CD1c-positive myeloid dendritic cell (primary cell): ENCODE measurements around the gene SLC38A4.
"Not testable (repeated sequence)": the region's sequence is repeated elsewhere in the genome, so short reads cannot be mapped to it uniquely, and the experiment has no call there.

ENCODE experiments used
- DNase-seq: peaks from one replicate; pipeline ENCODE4 v3.0.0-alpha.2; 2016; ENCODE audit errors: extremely low spot score

The SLC38A4 gene, protein sequence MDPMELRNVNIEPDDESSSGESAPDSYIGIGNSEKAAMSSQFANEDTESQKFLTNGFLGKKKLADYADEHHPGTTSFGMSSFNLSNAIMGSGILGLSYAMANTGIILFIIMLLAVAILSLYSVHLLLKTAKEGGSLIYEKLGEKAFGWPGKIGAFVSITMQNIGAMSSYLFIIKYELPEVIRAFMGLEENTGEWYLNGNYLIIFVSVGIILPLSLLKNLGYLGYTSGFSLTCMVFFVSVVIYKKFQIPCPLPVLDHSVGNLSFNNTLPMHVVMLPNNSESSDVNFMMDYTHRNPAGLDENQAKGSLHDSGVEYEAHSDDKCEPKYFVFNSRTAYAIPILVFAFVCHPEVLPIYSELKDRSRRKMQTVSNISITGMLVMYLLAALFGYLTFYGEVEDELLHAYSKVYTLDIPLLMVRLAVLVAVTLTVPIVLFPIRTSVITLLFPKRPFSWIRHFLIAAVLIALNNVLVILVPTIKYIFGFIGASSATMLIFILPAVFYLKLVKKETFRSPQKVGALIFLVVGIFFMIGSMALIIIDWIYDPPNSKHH

DNA sequence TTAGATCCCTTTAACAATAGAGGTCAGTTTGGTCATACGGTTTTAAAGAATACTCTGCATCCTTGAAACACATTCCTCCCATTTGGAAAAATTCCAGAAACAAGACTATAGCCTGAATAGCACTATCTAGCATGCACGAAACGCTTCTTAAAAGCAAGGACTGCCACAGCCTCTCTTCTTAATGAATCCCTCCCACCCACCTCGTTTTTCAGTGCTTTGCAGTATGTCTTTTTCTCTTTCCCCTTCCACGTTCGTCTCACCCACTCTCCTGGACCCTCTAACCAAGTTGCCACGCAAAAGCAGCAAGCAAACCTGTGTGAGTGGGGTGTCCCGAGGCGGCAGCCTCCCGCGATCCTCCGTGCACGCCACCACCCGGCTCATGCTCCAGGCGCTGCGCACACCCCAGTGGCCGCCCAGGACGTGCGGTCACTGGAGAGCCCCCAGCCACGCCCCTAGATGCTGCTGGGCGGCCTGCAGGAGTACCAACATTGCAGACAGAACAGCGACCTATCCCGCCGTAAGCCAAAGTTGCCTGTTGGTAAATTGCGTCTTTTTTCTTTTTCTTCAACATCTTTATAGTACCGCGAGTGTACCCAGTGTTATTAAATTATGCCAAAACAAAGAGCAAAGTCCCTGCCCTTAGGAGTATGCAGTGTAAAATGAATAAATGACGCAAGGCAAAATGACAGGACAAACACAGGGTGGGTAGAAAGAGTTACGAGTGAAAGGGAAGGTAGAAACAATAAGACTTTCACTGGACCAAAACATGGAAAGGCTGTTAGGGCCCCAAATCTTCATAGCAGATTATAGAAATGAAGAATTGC lies at the start of gene SLC38A4:
SLC38A4 (minus strand) TSS at position 407 of the 824 bp plus-strand sequence. CDS start 32,926 bp downstream, outside the sequence.
- no peak for DNase-seq

DNA sequence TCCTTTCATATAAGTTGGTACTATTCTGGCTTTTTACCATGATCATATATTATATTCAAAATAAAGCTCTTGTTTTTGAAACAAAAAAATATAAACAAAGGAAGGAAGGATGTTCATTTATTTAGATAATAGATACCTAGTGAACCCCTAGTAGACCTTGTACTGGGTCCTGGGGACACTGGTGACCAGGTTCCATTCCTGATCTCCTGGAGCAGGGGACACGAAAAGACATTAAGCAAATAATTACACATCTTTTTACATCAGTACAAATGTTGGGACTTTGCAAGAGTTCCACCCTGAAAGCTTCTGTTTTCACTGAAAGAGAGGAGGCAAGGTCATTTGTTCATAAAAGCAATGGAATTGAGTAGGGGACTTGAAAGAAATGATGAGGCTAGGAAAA lies 49.3 kb upstream of the SLC38A4 start:
- DNase-seq = no peak

DNA sequence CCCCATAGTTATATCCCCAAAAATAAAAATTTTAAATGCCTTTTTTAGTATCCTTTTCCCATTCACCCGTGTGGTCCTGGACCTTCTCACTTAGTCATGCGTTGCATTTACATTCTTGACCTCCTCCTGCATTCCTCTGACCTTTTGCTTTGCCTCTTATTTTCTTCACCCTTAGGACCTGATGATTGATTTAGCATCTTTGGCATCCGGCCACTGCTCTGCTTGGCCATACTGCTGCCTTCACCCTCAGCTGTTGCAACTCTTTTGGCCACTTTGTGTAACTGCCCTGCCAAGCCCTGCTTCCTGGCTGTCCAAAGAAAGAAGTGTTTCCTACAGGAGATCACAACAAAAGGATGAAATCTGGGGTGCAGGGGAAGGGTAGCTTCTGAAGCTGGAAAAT lies 48.8 kb upstream of the SLC38A4 start:
- DNase-seq = no peak

DNA sequence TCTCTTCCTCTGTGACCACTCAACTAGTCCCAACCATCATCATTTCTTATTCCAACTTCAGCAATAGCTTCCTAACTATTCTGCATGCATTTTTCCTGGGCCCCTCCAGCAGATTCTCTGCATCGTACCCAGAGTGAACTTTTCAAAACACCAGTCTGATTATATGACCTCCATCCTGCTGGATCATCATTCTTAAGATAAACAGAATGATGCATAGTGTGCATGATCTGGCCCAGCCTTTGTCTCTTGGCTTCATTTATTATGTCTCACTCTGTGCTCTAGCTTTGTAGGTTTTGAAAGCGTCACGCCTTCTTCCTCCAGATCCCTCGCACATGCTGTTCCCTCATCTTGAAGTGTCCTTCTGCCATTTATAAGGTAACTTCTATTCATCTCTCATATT lies 46.3 kb upstream of the SLC38A4 start:
- no peak for DNase-seq

DNA sequence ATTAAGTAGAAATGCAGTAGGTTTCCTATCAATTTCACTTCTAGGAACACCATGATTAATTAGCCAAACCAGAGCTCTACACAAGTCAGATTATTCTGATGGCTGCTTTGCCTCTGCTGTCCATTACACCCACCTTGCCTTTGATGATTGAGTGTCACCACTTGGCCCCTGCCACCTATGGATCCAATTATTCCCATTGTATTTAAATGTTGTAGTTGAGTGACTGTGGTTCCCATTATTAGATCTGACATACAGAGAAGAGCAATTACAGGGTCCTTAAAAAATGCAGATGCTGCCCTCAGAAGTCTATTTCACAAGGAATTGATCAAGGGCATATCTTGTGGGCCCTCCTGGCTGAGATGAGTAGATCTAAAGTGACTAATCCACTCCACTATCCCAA lies 39.5 kb upstream of the SLC38A4 start:
- DNase-seq = no peak

DNA sequence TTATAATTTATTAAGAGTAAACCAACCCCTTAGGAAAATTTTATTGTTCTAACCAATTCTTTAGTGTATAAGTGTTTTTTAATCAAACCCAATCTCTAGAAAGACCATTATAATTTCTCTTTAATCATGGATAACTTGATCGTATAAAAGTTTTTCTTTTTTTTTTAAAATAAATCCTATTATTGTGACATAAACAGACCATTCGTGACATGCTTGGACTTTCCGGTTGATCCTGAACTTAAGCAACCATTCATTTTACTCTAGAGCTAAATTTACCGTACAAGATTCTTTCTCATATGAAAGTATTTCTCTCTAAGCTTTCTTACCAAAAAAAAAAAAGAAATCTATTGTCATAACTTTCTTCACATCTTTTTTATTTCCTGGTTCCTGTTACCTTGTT lies 32.6 kb upstream of the SLC38A4 start:
- DNase-seq = no peak

DNA sequence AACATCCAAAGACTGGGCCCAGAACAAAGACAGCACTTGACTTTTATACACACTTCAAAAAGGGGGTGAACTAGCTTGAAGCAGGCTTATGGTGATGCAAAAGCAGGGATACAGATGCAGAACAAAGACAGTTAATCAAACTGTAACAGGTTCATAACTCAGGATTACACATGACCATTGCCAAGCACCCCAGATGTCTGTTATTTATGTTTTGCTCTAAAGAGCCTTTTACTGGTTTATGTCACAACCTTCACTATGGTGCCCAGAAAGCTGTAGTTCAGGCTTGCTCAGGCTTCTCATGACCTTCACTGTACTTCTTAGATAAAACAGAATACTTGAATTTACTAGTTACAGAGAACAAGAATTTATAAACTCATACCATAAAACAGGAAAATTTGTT lies 31.7 kb upstream of the SLC38A4 start:
- DNase-seq = no peak

DNA sequence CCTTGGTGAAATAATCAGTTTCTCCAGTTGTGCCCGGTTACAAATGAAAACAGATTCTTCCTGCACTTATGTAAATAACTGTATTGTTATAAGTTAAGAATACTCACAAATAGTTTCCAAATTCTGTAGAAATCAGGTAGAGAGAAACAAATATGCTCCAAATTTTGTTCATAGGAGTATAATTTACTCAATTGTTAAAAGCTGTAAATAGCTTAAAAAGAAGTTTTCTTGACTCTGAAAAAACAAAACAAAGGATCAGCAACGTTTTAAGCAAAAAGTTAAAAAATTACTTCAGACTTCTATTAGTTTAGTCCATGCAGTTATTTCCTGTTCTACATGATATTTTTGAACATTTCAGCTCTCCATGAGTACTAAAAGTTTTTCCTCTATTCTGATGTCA lies 30.0 kb upstream of the SLC38A4 start:
- no peak for DNase-seq

DNA sequence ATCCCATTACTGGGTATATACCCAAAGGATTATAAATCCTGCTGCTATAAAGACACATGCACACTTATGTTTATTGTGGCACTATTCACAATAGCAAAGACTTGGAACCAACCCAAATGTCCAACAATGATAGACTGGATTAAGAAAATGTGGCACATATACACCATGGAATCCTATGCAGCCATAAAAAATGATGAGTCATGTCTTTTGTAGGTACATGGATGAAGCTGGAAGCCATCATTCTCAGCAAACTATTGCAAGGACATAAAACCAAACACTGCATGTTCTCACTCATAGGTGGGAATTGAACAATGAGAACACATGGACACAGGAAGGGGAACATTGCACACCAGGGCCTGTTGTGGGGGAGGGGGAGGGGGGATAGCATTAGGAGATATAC lies 28.4 kb upstream of the SLC38A4 start:
- not testable (repeated sequence) for DNase-seq

DNA sequence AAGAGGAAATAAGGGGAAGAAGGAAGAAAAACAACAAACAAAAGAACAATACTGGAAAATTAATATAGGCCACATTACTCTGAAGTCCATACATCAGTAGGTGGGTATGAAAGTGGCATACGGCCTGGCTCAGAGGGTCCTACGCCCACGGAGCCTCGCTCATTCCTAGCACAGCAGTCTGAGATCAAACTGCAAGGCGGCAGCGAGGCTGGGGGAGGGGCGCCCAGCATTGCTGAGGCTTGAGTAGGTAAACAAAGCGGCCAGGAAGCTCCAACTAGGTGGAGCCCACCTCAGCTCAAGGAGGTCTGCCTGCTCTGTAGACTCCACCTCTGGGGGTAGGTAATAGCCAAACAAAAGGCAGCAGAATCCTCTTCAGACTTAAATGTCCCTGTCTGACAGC lies 23.0 kb upstream of the SLC38A4 start:
- DNase-seq = not testable (repeated sequence)

DNA sequence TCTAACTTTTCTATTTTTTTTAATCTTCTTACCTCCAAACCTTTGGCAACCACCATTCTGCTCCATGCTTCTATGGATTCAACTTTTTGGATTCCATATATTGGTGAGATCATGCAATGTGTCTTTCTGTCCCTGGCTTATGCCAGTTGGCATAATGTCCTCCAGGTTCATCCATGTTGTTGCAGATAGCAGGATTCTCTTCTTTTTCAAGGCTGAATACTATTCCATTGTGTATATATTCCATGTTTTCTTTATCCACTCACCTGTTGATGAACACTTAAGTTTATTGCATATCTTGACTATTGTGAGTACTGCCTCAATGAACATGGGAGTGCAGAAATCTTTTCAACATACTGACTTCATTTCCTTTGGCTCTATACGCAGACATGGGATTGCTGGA lies 21.2 kb upstream of the SLC38A4 start:
- no peak for DNase-seq

DNA sequence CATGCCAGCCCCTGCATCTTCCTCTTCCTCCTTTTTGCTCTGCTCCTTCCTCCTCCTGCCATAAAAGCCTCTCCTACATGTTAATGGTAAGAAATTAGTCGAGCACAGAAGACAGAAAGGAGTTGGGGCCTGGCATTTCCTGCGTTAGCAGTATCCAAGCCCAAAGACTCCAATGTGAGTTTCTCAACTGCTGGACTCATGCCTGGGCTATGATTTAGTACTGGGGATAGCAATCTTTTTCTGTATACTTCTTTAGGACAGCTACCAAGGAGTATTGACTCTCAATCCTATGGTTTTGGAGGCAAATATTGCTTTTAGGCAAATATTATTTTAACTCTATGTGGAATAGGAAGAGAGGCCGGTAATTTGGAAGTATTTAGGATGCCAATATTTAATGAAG lies 18.0 kb upstream of the SLC38A4 start:
- no peak for DNase-seq

DNA sequence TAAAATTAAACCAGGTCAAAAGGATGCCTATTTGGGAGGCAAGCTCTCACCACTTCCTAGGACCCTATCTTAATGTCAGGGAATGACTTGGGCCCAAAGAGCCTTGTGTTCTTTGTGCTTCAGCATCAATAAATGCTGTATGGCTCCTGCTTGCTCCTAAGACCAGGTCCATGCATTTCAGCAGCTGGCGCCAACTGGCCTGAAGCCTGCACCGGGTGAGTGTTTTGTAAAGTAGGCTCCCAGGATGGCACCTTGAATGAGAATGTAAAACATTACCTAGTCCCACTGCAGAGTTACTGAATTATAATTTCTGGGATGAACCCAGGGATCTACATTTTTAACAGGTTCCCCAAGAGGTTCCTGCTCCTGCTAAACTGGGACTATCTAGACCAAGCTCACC lies 16.1 kb upstream of the SLC38A4 start:
- no peak for DNase-seq

DNA sequence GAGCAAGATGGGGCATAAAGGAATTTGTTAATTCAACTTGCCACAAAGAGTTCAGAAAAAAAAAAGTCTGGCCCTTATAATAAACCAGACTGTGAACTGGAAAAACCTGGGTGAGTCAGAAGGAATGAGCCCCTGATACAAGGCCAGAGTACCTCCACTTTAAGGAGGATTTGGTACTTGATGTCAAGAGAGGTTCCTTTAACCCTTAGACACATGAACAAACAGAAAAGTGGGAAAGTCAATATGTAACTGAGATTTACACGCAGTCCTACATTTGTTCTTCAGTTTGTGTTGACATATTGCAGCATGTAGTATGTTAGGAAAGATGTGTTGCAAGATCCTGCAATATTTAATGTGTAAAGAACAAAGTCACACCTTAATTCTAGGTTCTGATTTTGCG lies 14.2 kb upstream of the SLC38A4 start:
- DNase-seq = no peak

DNA sequence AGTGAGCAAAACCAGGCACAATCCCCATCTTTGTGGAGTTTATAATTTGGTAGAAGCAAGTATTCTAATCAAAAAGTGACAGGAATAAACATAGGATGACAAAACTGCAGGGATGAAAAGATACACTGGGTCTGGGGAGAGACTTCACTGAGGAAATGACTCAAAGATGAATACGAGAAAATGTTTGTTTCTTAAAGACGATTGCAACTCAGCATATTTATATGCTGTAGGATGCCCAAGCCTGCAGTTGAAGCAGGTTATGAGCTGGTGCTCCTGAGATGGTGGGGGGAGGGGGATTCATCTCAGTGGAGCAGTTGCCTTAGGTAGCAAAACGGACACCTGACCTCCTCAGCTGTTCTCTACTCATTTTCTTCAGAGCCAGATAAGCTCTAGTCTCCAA lies 13.4 kb upstream of the SLC38A4 start:
- DNase-seq = no peak

DNA sequence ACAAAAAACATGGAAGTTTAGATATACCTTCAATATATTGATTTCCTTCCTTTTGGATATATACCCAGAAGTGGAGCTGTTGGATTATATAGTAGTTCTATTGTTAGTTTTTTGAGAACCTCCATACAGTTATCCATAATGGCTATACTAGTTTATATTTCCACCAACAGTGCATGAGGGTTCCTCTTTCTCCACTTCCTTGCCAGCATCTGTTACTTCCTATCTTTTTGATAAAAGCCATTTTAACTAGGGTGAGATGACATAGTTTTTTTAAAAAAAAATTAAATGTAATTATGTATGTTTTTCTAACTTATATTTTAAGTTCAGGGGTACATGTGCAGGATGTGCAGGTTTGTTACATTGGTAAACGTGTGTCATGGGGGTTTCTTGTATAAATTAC lies 10.0 kb upstream of the SLC38A4 start:
- DNase-seq = no peak

DNA sequence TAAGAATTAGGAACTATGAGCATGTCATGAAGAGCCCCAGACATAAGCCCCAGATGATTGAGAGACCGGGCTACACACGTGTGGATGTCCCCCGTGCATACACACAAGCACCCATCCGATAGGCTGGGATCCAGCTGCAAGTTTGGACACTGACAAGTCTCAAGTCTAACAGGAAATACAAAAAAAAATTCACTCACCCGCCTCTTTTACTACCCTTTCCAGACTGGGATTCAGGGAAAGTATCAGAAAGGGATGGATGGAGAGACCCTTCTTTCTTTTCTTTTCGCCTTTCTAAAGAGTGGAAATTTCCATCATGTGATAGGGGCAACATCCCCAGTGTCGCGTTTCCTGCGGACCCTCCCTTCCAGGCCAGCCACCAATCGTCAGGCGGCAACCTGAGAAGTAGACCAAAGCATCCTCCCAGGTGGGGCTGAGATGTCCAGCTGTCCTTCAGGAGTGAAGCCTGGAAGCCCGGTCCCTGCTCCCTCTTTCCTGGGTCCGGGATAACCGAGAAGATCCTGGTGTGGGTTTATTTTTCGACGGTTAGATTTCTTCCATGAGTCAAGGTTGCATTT lies 6.4 kb upstream of the SLC38A4 start:
- DNase-seq = no peak

DNA sequence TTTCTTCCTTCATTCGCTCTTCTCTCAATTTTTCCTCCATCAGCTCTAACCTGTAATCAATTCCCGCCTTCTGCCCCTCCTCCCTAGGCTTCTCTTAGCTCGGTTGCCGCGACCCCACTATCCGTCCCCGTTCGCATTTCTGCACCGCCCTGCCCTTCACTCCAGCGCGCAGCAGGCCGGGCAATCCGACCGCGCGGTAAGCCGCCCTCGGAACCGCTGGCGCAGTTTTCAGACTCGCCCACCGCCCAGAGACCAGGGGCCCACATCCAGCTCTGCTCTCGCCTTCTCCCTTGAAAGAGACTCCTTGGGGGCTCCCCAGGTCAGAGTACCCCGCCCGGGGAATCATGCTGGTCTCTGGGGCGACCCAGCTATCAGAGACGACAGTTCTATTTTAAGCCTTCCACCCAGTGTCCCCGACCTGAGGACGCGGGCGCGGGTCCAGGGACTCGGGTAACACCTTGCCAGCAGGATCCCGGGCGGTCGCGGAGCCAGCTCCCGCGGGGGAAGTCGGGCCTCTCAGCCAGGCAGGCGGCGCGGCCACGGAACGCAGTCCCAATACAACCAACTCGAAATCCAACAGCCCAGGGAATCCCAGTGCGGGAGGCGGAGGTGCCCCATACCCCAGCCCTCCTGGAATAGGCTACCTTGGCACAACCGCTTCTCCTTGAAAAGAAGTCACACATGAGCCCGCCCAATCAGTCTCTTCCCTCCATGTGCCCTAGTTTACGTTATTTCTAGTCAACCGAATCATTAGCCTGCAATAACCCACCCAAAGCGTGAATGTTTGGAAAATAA lies 5.7 kb upstream of the SLC38A4 start:
- no peak for DNase-seq

DNA sequence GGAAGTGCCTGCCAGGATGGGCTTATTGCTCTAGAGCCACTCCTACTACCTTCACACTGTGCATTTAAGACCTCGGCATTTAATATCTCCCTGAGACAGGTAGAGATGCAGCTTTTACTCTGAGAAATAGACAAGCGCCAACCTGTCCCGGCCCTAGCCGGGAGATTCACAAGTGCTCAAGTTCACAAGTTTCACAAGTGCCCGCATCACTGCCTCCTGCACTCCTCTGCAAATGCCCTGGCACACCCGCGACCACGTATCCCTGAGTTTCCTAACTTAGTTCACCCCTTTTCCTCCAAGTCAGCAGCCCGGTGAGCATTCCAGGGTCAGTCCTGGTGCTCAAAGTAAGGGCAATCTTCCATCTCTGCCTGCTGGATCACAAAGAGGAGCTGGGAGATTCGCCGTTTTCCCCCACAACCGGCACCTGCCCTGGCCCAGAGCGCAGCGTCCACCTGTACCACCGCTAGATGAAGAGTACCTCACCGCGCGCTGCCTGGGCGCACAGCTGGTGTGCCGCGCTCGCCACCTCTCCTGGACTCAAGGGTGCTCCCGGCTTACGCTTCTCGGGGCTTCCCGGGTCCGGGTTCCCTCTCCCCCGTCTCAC lies 5.0 kb upstream of the SLC38A4 start:
- DNase-seq = no peak

DNA sequence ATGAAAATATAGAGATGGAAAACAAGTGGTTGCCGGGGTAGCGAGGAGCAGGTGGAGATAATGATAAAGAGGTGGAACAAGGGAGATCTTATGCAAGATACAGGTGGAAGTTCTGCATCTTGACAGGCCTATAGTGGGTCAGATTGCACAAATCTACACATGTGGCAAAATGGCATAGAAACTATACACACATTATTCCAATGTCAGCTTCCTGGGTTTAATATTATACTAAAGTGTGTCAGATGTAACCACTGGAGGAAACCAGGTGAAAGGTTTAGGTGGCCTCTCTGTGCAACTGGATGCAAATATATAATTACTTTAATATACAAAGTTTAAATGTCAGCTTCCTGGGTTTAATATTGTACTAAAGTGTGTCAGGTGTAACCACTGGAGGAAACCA lies 1.1 kb downstream of the SLC38A4 start:
- no peak for DNase-seq

DNA sequence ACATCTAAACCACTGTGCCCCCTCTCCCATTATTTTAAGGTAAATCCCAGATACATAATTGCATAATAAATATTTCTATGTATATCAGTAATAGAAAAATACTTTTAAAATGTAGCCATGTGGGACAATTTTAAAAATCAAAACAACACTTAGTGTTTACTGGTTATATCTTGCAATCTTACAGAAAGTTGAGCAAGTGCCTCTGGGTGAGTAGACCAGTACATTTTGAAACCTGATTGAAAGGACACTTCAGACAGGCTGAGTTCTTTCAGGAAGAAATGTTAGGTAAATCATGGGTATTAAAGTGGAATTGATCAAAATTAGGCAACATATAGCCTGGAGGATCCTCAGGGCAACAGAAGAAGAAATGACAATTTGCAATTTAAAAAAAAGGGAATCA lies 7.2 kb downstream of the SLC38A4 start:
- no peak for DNase-seq
